ENCODE measurements around the gene SLC7A8. TPM values are rescaled to one million over a fixed set of nuclear protein-coding genes. Genes with fewer than 3 reads are reported as not detected.
A peak's percentile ranks its signal among the peaks of the same experiment; 100 is the strongest.

SLC7A8 gene
- total RNA-seq, 2 experiments from 2014 or later, result 0.73 to 0.80 TPM

DNA sequence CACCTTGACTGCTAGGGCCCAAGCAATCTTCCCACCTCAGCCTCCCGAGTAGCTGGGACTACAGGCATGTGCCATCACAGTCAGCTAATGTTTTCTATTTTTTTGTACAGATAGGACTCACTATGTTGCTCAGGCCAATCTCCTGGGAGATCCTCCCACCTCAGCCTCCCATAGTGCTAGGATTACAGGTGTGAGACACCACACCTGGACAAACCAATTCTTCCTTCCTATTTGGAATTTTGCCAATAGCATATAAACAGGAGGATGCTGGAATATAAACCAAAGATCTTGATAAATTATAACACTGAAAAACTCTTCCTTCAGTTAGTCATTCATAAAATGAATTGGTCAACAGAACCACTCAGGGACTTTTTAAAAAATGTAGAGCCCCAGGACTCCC is 96.9 kb downstream of the SLC7A8 start:
- H3K4me1 Mint-ChIP-seq (ENCODE audit: low read depth), result peaks cover 37% of the 10 kb centered on the region
- no peaks in the 10 kb centered on the region for H3K9me3 Mint-ChIP-seq
- TF ChIP-seq, protein P1, sequence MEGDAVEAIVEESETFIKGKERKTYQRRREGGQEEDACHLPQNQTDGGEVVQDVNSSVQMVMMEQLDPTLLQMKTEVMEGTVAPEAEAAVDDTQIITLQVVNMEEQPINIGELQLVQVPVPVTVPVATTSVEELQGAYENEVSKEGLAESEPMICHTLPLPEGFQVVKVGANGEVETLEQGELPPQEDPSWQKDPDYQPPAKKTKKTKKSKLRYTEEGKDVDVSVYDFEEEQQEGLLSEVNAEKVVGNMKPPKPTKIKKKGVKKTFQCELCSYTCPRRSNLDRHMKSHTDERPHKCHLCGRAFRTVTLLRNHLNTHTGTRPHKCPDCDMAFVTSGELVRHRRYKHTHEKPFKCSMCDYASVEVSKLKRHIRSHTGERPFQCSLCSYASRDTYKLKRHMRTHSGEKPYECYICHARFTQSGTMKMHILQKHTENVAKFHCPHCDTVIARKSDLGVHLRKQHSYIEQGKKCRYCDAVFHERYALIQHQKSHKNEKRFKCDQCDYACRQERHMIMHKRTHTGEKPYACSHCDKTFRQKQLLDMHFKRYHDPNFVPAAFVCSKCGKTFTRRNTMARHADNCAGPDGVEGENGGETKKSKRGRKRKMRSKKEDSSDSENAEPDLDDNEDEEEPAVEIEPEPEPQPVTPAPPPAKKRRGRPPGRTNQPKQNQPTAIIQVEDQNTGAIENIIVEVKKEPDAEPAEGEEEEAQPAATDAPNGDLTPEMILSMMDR (IDR thresholded peaks at IDR 0.05), result no peak
- intact Hi-C loops (cut with DNase I, micrococcal nuclease), result no loop called here
- DNase-seq (no peak), ATAC-seq (ENCODE audit: poor library complexity) (no peak)
- Histone ChIP-seq H3K27me3 (ENCODE audit: control insufficient read depth in 1 of 2, insufficient read depth in 2 of 2, low read length in 2 of 2) (no peaks in the 10 kb centered on the region), H3K4me3 (ENCODE audit: low read length) (no peak overlapping the region), H3K36me3 (ENCODE audit: insufficient read depth, low read length) (peaks cover 95% of the 10 kb centered on the region), H3K4me1 (ENCODE audit: insufficient read depth, low read length) (no peaks in the 10 kb centered on the region), H3K9me3 (ENCODE audit: control insufficient read depth in 1 of 2, insufficient read depth in 1 of 2, low read length in 2 of 2) (no peaks in the 10 kb centered on the region), H3K27ac (ENCODE audit: low read depth in 1 of 2, low read length in 2 of 2) (no peak overlapping the region)
- H3K27ac Mint-ChIP-seq, result no peak overlapping the region
- ChIA-PET POLR2A (interaction anchor here (0.9 to 1.4 kb wide), 3 partner anchors 8 to 12 kb away, joined by 3 to 4 read pairs (median 4); partner anchors contain the start of gene ACIN1), CTCF (interaction anchor here (1.3 to 3.4 kb wide), 2 partner anchors 9 to 18 kb away, joined by 6 to 13 read pairs; no protein-coding TSS in a partner anchor)
- H3K4me3 Mint-ChIP-seq, result no peak overlapping the region
- no peaks in the 10 kb centered on the region for H3K27me3 Mint-ChIP-seq
- H3K36me3 Mint-ChIP-seq (ENCODE audit: low read depth), result peaks cover 84% of the 10 kb centered on the region

- no peak for DNase-seq
Observed at GRCh38 chr14:23085458-23085857, 98.0 kb downstream of the SLC7A8 start.

GRCh38 chr14:23080474-23080873 is 103.0 kb downstream of the SLC7A8 start:
- POLR2A ChIA-PET, result interaction anchor here (1.1 to 2.0 kb wide), 3 partner anchors 9 to 15 kb away, joined by 4 to 7 read pairs (median 5); partner anchors contain the start of genes ACIN1 and C14orf119
- peaks cover 92% of the 10 kb centered on the region for H3K36me3 Mint-ChIP-seq (ENCODE audit: low read depth)

More at GRCh38 chr14:23085458-23085857, 98.0 kb downstream of the SLC7A8 start:
- H3K4me3 Mint-ChIP-seq, result no peak overlapping the region
- H3K4me1 ChIP-seq (ENCODE audit: insufficient read depth, low read length), result no peaks in the 10 kb centered on the region
- no peaks in the 10 kb centered on the region for H3K9me3 Mint-ChIP-seq
- ChIA-PET POLR2A (interaction anchor here (0.9 to 1.4 kb wide), 2 partner anchors 9 to 11 kb away, joined by 3 to 4 read pairs; partner anchors contain the start of gene ACIN1), CTCF (interaction anchor here (1.3 to 3.4 kb wide), 3 partner anchors 8 to 35 kb away, joined by 3 to 13 read pairs (median 6); no protein-coding TSS in a partner anchor)
- no peaks in the 10 kb centered on the region for H3K27me3 ChIP-seq (ENCODE audit: control insufficient read depth in 1 of 2, insufficient read depth in 2 of 2, low read length in 2 of 2)
- intact Hi-C loops (cut with DNase I, micrococcal nuclease), result no loop called here
- ATAC-seq (ENCODE audit: poor library complexity), result no peak
- H3K4me1 Mint-ChIP-seq (ENCODE audit: low read depth), result peaks cover 35% of the 10 kb centered on the region
- TF ChIP-seq, protein P1 (IDR thresholded peaks at IDR 0.05), result no peak
- H3K36me3 ChIP-seq (ENCODE audit: insufficient read depth, low read length), result peaks cover 98% of the 10 kb centered on the region
- H3K4me3 ChIP-seq (ENCODE audit: low read length), result no peak overlapping the region
- H3K9me3 ChIP-seq (ENCODE audit: control insufficient read depth in 1 of 2, insufficient read depth in 1 of 2, low read length in 2 of 2), result no peaks in the 10 kb centered on the region
- H3K27me3 Mint-ChIP-seq, result no peaks in the 10 kb centered on the region
- H3K27ac Mint-ChIP-seq, result no peak overlapping the region
- H3K27ac ChIP-seq (ENCODE audit: low read depth in 1 of 2, low read length in 2 of 2), result no peak overlapping the region
- H3K36me3 Mint-ChIP-seq (ENCODE audit: low read depth), result peaks cover 92% of the 10 kb centered on the region

More at GRCh38 chr14:23080474-23080873, 103.0 kb downstream of the SLC7A8 start:
- DNase-seq (no peak), ATAC-seq (ENCODE audit: poor library complexity) (no peak)
- Histone ChIP-seq H3K27me3 (ENCODE audit: control insufficient read depth in 1 of 2, insufficient read depth in 2 of 2, low read length in 2 of 2) (no peaks in the 10 kb centered on the region), H3K27ac (ENCODE audit: low read depth in 1 of 2, low read length in 2 of 2) (no peak overlapping the region), H3K4me1 (ENCODE audit: insufficient read depth, low read length) (no peaks in the 10 kb centered on the region), H3K4me3 (ENCODE audit: low read length) (no peak overlapping the region), H3K9me3 (ENCODE audit: control insufficient read depth in 1 of 2, insufficient read depth in 1 of 2, low read length in 2 of 2) (no peaks in the 10 kb centered on the region), H3K36me3 (ENCODE audit: insufficient read depth, low read length) (peaks cover 98% of the 10 kb centered on the region)
- TF ChIP-seq, protein P1 (IDR thresholded peaks at IDR 0.05), result no peak
- Mint-ChIP-seq H3K9me3 (no peaks in the 10 kb centered on the region), H3K27ac (peak overlapping the region; percentile 64), H3K27me3 (no peaks in the 10 kb centered on the region), H3K4me1 (ENCODE audit: low read depth) (peaks cover 5% of the 10 kb centered on the region), H3K4me3 (no peak overlapping the region)
- intact Hi-C loops (cut with DNase I, micrococcal nuclease), result no loop called here
- CTCF ChIA-PET, result interaction anchor here (1.2 kb wide), 1 partner anchor 14 kb away, joined by 5 read pairs; the partner anchor contains the start of gene ACIN1
